Breast epithelium (tissue), 3 donors: ENCODE data around the gene TM4SF4.

Source experiments
- POLR2A ChIP-seq: fragments of 450-650 bp; IDR thresholded peaks from one replicate; pipeline ENCODE4 v1.6.1; 2016; ENCODE audit warnings: antibody characterized with exemption, mild to moderate bottlenecking, moderate library complexity
- POLR2AphosphoS5 ChIP-seq, 3 donors: sonication (generic); formaldehyde crosslinking; IDR thresholded peaks; one replicate each; pipeline ENCODE4 v1.6.1; 2017; ENCODE audit warnings: antibody characterized with exemption in 3 of 3

DNA sequence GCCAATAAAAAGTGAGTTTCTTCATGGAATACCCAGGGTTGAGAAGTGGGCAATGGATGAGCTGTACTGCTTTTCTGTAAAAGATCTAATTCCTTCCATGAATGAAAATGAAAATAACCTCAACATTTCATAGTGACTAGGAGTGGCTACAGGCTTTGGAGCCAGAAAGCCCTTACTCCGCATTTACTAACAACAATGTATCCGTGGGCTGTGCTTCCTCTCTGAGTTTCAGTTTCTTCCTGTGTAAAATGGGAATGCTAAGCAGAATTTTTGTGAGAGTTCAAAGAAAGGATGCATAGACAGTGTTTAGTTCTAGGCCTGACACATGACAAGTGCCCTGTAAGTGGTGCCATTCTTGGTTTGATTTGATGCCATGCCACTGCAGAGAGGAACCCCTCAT is 49.6 kb upstream of the TM4SF4 start:
- TF ChIP-seq POLR2AphosphoS5 (IDR thresholded peaks at IDR 0.05) (no peak), POLR2A (no peak)
